GM21717 (cell line): ENCODE results near the gene IL1RAPL2.
"Not testable (repeated sequence)": the region's sequence is repeated elsewhere in the genome, so short reads cannot be mapped to it uniquely, and the experiment has no call there.

Source experiments
- ATAC-seq: cut with Tn5 transposase; IDR thresholded peaks from one replicate; pipeline ENCODE4 v1.9.1; 2021; ENCODE audit warnings: mild to moderate bottlenecking, moderate library complexity; ENCODE audit not compliant: unreplicated experiment

Gene IL1RAPL2

GRCh38 chrX:105753411-105753810 is 1187.4 kb downstream of the IL1RAPL2 start:
- ATAC-seq, result no peak

DNA sequence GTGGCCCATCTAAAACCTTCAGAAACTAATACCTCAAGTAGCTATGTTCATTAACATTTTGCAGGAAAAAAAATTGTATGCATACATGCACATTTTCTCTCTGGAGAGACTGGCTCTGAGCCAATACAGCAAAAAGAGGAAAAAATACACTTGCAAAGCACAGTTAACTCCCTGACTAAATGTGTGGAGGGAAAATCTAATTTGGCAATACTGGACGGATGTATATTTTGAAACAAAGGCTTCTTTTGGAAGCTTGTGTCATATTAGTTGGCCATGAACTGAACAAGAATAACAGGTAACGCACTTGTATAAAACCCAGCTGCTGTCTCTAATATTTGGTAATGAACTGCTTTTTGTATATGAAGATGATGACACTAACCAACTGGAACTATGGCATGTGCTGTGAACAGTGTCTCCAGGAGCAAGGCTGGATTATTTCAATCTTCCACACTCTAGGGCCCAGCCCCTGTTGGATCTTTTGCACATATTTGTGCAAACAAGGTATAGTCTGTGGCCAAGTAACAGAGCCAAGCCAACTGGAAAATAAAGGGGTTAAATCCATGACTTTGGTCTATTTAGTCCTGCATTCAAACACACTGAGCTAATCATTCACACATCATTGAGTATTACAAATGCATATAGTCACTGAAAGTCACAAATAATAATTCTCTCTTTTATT is 1188.4 kb downstream of the IL1RAPL2 start:
- no peak for ATAC-seq

DNA sequence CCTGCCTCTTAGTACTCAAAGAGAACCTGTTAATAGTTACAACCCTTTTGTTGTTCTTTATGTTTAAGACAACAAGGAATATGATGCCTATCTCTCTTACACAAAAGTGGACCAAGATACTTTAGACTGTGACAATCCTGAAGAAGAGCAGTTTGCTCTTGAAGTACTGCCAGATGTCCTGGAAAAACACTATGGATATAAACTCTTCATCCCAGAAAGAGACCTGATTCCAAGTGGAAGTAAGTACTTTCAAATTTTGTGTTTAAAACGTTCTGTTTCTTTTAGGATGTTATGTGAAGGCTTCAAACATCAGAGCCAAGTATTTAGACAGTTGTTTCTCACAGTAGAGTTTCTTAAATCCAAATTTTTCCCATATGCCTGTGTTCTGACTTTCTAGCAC is 1189.1 kb downstream of the IL1RAPL2 start:
- no peak for ATAC-seq

DNA sequence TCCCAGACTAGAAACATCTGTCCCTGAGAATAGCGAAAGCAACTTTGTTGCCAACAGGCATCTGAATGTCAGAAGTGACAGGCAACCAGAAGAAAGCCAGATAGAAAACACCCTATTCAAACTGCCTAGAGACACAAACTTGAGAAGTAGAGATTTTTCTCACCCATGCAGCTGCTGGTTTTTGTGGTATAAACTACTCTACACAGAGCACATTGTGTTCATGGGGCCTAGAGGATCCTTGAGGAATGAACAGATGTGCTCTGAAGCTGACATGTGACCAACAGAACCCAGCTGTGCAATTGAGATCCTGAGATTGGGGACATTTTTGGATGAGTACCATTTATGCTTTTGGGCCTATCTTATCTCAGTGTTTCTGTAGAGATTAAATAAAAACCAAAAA is 1192.8 kb downstream of the IL1RAPL2 start:
- ATAC-seq, result no peak

DNA sequence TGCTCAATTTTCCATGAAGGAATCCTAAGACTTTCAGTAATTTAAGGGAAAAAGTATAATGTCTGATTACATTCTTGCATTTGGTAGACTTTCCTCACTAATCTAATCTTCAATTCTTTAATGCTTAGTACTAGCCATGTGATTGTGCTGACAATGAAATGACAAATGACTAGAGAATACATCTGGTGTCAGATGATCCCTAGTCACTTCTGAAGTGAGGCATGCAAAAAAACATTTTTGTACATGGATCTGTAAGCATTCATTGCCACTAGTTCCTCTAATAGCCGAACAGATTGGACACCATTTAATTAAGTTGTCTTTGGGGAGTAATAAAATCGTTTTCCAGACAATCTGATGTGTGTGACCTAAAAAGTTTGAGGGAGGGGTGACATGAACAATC is 1193.6 kb downstream of the IL1RAPL2 start:
- no peak for ATAC-seq

GRCh38 chrX:105765691-105766090 is 1199.7 kb downstream of the IL1RAPL2 start:
- ATAC-seq, result no peak

DNA sequence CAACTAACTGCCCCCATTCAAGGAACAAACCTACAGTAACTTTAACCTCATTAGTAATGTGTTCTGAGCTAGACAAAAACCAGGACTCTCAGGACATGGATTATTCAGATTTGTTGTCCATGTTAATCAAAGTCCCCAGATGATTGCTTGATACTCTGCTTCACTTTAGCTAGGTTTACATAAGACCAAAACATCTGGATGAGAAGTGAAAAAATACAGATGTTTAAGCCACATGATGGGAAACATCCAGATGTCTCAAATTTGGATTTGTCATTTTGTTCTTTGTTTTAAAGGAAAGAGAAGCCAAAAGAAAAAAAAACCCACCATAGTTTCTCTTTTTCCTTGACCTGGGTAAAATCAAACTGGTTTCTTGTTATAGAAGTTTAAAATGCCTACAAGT is 1207.8 kb downstream of the IL1RAPL2 start:
- ATAC-seq, result no peak

DNA sequence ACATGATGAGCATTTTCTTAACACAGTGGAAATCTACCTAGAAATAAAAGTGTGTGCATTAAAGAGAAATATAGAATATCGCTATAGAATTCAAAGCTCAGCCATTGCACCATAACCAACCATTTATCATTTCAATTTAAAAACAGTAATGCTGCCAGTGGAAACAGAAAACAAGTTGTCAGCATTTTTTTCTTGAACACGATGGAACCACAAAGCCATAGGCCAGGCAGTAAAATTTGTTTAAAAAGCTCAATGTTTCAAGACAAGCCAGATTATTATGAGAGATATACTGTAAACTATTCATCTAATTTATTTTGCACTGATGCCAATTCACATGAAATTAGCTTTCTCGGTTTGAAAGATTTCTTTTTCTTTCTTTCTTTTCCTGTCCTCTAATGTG is 1209.7 kb downstream of the IL1RAPL2 start:
- no peak for ATAC-seq

DNA sequence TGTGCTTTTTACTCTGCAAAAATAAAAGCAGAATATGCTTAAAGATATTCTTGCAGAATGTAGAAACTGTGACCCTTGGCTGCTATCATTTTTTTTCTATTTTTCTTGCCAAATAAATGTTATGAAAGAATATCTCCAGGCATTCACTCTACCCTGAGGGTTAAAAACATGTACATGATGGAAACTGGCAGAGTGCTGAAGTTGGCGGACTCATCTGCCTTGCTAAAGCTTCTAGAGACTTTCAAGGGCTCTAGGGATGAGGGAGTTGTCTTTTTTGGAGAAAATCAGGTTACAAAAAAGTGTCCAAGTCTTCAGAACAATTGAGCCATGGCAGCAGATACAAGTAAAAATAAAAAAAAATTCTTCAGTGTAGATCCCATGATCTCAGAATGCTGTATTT is 1215.8 kb downstream of the IL1RAPL2 start:
- no peak for ATAC-seq

DNA sequence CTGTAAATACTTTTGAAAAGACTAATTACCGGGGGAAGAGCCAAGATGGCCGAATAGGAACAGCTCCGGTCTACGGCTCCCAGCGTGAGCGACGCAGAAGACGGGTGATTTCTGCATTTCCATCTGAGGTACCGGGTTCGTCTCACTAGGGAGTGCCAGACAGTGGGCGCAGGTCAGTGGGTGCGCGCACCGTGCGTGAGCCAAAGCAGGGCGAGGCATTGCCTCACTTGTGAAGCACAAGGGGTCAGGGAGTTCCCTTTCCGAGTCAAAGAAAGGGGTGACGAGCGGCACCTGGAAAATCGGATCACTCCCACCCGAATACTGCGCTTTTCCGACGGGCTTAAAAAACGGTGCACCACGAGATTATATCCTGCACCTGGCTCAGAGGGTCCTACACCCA is 1230.9 kb downstream of the IL1RAPL2 start:
- not testable (repeated sequence) for ATAC-seq

DNA sequence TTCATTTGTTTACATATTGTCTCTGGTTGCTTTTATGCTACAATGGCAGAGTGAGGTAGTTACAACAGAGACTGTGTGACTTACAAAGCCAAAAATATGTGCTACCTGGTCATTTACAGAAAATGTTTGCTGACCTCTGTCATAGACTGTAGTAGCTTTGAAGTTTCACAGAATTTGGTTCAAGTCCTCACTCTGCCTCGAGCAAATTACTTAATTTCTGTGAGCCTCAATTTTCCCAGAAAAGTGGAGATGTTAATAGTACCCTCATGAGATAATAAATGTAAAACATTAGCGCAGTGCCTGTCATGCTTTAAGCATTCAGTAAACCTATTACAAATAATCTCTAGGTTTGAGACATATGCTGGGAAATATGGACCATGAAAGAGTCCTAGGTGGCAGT is 1237.9 kb downstream of the IL1RAPL2 start:
- ATAC-seq, result no peak

GRCh38 chrX:105805655-105806054 is 1239.7 kb downstream of the IL1RAPL2 start:
- not testable (repeated sequence) for ATAC-seq

- ATAC-seq, result no peak
Measured at GRCh38 chrX:105816517-105816916, 1250.5 kb downstream of the IL1RAPL2 start.
